GM19467 (cell line): ENCODE results near the gene AGAP1.
"Not testable (repeated sequence)": the region's sequence is repeated elsewhere in the genome, so short reads cannot be mapped to it uniquely, and the experiment has no call there.

Experiments used
- ATAC-seq: cut with Tn5 transposase; IDR thresholded peaks from one replicate; pipeline ENCODE4 v1.9.1; 2021; ENCODE audit warnings: mild to moderate bottlenecking, moderate library complexity; ENCODE audit not compliant: unreplicated experiment

Gene AGAP1

GRCh38 chr2:235587202-235587601, 93.4 kb downstream of the AGAP1 start:
- ATAC-seq, result no peak

GRCh38 chr2:235588750-235589149, 94.9 kb downstream of the AGAP1 start:
- no peak for ATAC-seq

DNA sequence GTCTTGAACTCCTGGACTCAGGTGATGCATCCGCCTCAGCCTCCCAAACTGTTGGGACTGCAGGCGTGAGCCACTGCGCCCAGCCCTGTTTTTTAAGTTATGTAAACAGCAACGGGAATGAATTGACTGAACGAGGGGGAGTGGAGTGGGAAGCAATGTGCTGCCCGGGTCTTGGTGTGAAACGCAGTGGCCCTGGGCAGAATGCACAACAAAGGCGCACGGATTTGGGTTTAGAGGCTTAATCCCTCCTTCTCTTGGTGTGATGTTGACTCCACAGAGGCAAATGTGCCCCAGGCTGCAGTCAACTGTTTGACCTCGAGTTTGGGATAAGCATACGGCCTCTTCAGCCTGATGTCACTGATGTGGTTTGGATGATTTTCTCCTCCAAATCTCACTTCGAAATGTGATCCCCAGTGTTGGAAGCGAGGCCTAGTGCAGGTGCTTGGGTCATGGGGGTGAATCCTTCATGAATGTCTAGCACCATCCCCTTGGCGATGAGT, 97.4 kb downstream of the AGAP1 start:
- ATAC-seq, result no peak

DNA sequence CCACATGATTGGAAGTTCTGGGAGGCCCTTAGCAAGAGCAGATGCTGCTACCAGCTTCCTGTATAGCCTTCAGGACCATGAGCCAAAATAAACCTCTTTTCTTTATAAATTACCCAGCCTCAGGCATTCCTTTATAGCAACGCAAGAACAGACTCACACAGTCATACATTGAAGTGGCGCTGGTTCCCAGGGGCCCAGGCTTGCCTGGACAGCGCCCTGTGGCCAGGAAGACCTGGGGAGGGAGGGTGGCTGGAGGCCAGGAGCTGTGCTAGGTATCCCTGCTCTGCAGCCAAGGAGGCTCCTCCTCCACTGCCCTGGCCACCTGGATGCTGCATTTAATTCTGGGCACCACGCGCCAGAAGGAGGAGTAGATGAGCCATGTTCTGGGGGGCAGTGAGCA, 98.1 kb downstream of the AGAP1 start:
- no peak for ATAC-seq

- no peak for ATAC-seq
Measured at GRCh38 chr2:235592430-235592829, 98.6 kb downstream of the AGAP1 start.

DNA sequence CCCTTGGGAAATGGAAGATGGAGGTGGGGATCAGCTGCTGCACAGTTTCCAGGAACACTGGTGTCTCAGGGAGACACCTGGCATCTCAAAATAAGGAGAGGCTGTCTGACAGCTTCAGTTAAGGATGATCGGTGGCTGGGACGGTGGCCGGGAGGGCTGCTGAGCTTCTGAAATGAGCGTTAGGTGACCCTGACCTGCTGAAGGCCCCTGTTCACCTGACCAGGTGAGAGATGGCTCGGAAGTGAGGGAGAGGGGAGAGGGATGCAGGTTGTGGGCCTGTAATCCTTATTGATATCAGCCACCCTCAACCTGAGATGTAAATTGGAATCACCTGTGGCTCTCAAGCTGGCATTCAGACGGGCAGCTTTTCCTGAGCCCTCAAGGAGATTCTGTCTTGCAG, 99.0 kb downstream of the AGAP1 start:
- ATAC-seq, result no peak

- no peak for ATAC-seq
Measured at GRCh38 chr2:235594041-235594440, 100.2 kb downstream of the AGAP1 start.

GRCh38 chr2:235594964-235595363, 101.1 kb downstream of the AGAP1 start:
- no peak for ATAC-seq

DNA sequence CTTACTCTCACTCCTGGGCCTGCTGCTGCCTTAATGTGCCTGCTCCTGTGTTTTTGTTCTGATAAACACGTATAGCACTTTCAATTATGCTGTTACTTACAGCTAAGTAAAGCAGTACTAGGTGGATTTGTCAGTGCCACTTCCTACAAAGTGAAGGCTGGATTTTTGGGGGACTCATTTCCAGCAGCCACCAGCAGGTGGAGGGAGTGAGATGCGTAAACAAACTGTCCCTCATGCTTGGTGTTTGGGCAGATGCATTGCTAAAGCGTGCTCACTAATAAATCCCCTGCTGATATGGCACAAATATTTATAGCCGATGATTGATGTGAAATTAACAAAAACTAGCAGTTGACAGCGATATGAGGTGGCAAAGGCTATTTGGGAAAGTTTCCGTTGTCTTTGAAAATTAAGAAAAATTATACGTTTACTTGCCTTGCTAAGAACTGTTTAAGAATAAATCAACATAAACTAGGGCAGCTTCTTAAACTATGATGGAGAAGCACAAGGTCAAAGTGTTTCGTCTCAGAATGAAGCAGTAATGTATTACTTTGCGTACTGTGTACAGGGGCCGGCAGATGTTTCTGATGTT, 101.7 kb downstream of the AGAP1 start:
- no peak for ATAC-seq

DNA sequence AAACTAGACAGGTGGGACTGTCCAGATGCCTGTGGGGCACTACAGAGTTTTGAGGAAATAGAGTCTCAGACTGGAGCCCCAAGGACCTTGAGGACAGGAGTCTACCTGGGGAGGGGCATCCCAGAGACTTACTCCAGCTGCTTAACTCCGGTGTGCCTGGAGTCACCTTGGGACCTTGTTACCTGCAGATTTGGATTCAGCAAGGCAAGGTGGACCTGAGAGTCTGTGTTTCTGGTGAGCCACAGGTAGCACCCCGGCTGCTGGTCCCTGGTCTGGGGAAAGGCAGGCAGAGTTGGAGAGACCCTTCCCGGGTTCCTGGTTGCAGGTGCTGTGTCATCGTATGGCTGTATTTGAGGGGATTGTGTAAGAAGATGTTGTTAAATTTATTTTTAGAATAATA, 102.4 kb downstream of the AGAP1 start:
- ATAC-seq, result no peak

DNA sequence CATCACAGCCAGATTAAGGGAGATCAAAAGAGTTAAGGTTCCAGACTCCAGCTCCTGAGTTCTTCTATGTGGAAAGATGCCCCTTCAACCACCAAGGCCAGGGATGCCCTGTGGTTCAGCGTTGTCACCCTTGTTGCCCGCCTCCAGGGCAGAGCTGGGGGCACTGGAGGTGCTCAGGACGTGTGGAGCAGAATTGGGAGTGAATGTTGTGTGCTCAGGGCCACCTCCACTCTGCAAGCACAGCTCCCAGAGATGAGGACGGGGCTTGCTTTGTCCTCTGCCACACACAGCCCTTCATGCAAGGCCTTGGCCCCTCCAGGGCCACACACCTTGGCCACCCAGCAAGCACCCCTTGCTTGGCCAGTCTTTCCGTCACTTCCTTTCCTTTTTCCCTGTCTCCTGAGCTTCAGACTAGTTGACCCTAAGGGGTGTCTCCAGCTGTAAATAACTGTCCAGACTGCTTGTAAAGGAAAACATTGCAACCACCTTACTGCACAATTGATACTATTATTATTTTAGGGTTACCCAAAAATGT, 103.3 kb downstream of the AGAP1 start:
- no peak for ATAC-seq

DNA sequence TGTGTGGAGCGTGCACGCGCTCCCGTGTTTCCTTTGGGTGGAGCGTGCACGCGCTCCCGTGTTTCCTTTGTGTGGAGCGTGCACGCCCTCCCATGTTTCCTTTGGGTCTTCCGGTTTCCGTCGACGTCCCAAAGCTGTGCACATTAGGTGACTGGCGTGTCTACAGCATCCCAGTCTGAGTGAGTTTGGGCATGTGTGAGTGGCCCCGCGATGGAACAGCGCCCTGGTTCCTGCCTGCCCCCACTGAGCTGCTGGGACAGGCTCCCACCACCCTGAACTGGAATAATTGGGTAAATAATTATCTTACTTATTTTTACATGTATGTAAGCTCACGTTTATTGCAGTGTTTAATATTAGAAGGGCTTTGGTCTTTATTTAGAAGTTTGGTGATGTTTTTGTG, 104.2 kb downstream of the AGAP1 start:
- no peak for ATAC-seq

- no peak for ATAC-seq
Measured at GRCh38 chr2:235598532-235599531, 105.0 kb downstream of the AGAP1 start.

DNA sequence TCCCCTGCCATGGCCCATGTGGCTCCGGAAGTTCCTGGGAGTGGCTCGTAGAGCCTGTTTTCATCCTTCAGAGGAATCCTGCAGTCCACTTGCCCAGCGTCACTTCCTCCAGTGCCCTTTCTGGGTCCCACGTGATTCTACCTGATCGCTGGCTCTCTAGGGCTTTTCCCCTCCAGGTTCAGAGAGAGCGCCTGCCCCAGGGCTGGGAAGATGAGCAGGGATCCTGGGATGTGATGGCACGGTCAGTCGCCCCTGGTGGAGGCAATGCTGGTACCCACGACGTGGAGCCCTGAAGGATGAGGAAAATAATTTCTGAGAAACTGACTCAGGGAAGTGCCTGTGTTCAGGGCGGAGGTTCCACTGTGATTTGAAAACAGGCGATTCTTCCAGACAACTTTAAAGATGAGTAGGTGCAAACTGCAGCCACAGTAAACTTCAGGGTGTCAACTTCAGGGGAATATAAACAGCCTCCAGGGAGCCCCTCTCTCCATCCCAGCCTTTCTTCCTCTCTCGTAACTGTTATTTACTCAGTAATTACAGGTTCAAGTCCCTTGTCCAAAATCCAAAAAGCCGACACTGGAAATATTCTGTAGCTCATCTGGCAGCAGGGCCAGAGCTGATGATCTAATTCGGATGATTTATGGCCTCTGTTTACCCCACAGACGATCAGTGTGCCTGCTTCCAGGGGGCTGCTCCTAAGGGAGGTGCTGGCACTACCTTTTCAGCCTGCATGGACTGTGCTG, 105.9 kb downstream of the AGAP1 start:
- ATAC-seq, result no peak

DNA sequence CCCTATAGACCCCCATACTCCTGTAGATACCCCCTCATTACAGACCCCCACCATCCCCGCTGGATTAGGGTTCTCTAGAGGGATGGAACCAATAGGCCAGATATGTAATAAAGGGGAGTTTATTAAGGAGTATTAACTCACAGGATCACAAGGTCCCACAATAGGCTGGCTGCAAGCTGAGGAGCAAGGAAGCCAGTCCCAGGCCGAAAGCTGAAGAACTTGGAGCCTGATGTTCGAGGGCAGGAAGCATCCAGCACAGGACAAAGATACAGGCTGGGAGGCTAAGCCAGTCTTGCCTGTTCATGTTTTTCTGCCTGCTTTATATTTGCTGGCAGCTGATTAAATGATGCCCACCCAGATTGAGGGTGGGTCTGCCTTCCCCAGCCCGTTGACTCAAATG, 106.6 kb downstream of the AGAP1 start:
- no peak for ATAC-seq

- no peak for ATAC-seq
Measured at GRCh38 chr2:235600926-235601325, 107.1 kb downstream of the AGAP1 start.

DNA sequence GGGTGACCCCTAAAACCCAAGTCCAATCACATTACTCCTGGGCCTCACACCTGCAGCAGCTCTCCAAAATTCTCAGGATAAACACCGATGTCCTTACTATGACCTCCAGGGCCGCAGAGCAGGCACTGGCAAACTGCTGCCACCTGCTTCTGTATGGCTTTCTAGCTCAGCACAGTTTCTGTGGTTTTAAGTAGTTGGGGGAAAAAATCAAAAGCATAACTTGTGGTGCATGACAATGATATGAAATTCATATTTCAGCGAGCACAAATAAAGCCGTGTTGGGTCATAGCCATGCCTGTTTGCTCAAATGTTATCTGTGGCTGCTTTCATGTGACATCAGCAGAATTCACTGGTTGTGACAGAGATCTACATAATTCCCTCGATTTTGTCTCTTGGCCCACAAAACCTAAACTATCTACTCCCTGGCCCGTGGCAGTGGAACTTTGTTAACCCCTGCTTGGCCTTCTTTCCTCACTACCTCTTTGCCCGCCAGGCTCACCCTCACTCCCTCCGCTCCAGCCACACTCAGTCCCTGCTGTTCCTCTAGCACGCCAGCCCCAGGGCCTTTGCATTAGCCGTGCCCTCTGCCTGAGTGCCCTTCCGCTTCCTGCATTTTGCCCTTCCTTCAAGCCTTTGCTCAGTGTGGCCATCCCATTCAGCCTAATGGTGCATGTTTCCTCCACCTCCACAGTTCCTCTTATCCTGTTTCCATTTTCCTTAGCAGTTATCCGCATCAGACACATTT, 108.3 kb downstream of the AGAP1 start:
- no peak for ATAC-seq

DNA sequence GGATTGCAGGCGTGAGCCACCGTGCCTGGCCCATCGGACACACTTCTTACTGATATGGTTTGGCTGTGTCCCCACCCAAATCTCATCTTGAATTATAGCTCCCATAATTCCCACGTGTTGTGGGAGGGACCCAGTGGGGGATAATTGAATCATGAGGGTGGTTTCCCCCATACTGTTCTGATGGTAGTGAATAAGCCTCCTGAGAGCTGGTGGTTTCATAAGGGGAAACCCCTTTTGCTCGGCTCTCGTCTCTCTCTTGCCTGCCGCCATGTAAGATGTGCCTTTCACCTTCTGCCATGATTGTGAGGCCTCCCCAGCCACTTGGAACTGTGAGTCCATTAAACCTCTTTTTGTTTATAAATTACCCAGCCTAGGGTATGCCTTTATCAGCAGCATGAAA, 109.1 kb downstream of the AGAP1 start:
- ATAC-seq, result not testable (repeated sequence)

- no peak for ATAC-seq
Measured at GRCh38 chr2:235603659-235604058, 109.8 kb downstream of the AGAP1 start.

GRCh38 chr2:235605312-235606003, 111.6 kb downstream of the AGAP1 start:
- no peak for ATAC-seq
